Fibroblast of mammary gland (primary cell): ENCODE results near the gene PCARE.

Experiments
- DNase-seq: peaks from one replicate; pipeline ENCODE4 v3.0.0-alpha.2; 2010; ENCODE audit warnings: low read depth
- H3K4me3 ChIP-seq: 2 replicates; pipeline ENCODE4 v1.5.1; 2011; ENCODE audit warnings: low read depth, mild to moderate bottlenecking, low read length, moderate library complexity; ENCODE audit not compliant: control insufficient read depth
- CTCF ChIP-seq: conservative IDR thresholded peaks from 2 replicates; pipeline ENCODE4 v1.5.1; 2011; ENCODE audit warnings: low read depth, low read length, inconsistent platforms; ENCODE audit not compliant: control insufficient read depth, insufficient read depth

The PCARE gene

GRCh38 chr2:29041161-29041660 is 33.1 kb downstream of the PCARE start:
- no peak for DNase-seq
- TF ChIP-seq CTCF, result no peak
- H3K4me3 ChIP-seq, result no peak overlapping the region

- TF ChIP-seq CTCF, result no peak
- no peak for DNase-seq
- H3K4me3 ChIP-seq, result no peak overlapping the region
Observed at GRCh38 chr2:29040552-29040951, 33.8 kb downstream of the PCARE start.

GRCh38 chr2:29039718-29040480 is 34.4 kb downstream of the PCARE start:
- no peak overlapping the region for H3K4me3 ChIP-seq
- DNase-seq, result no peak
- no peak for TF ChIP-seq CTCF

GRCh38 chr2:29035016-29035745 is 39.1 kb downstream of the PCARE start:
- H3K4me3 ChIP-seq, result no peak overlapping the region
- no peak for TF ChIP-seq CTCF
- DNase-seq, result no peak

- no peak overlapping the region for H3K4me3 ChIP-seq
- TF ChIP-seq CTCF, result no peak
- DNase-seq, result no peak
Observed at GRCh38 chr2:29033656-29034055, 40.7 kb downstream of the PCARE start.

- no peak overlapping the region for H3K4me3 ChIP-seq
- TF ChIP-seq CTCF, result no peak
- no peak for DNase-seq
Observed at GRCh38 chr2:29033172-29033571, 41.2 kb downstream of the PCARE start.
